C4-2B (cell line): ENCODE data around the gene TIPARP.

Experiments
- H3K27ac ChIP-seq: fragments of 450-650 bp; 2 replicates; pipeline ENCODE4 v1.5.1; 2017
- ZFX ChIP-seq: fragments of 450-650 bp; IDR thresholded peaks from 2 replicates; pipeline ENCODE4 v1.6.1; 2017
- TF ChIP-seq, protein P1 (sequence below): fragments of 450-650 bp; conservative IDR thresholded peaks from 2 replicates; pipeline ENCODE4 v1.5.1; 2017; ENCODE audit warnings: mild to moderate bottlenecking

Gene TIPARP

GRCh38 chr3:156659260-156659659 is 15.1 kb upstream of the TIPARP start:
- H3K27ac ChIP-seq, result no peak overlapping the region
- TF ChIP-seq, protein P1, sequence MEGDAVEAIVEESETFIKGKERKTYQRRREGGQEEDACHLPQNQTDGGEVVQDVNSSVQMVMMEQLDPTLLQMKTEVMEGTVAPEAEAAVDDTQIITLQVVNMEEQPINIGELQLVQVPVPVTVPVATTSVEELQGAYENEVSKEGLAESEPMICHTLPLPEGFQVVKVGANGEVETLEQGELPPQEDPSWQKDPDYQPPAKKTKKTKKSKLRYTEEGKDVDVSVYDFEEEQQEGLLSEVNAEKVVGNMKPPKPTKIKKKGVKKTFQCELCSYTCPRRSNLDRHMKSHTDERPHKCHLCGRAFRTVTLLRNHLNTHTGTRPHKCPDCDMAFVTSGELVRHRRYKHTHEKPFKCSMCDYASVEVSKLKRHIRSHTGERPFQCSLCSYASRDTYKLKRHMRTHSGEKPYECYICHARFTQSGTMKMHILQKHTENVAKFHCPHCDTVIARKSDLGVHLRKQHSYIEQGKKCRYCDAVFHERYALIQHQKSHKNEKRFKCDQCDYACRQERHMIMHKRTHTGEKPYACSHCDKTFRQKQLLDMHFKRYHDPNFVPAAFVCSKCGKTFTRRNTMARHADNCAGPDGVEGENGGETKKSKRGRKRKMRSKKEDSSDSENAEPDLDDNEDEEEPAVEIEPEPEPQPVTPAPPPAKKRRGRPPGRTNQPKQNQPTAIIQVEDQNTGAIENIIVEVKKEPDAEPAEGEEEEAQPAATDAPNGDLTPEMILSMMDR, result no peak
- TF ChIP-seq ZFX, result no peak

GRCh38 chr3:156661155-156661554 is 13.2 kb upstream of the TIPARP start:
- H3K27ac ChIP-seq, result no peak overlapping the region
- TF ChIP-seq ZFX, result no peak
- TF ChIP-seq, protein P1, result no peak

DNA sequence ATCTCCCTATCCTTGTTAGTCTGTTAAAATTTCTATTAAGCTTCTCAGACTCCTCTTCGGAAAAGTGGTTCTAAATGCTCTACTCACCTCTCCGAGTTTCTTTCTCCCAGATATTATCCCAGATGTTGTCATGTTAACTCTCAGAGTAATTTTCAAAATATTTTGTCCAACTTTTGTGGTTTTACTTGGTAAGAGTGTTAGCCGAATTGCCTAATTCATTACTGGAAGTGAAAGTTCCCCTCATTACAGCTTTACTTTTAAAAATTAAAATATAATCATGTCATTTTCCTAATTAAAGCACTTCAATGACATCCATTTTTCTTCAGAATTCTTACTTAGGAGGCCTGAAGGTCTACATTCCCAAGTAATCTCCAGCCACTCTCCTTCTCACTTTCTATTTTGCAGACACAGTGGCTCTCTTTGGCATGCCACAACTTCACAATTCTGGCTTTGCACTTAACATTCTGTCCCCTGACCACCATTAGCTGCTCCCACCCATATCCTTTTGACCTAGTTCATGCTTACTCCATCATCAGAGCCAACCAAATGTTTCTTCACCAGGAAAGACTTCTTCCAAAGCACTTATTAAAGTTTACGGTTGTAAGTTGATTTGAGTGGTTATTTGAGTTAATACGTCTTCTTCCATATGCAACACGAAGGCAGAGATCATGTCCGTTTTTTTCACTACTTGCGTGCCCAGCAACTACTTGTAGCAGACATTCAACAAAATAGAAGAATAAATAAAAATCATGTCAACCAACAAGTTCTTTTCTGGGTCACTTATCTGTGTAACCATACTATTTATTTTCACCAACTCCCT is 10.2 kb upstream of the TIPARP start:
- H3K27ac ChIP-seq, result no peak overlapping the region
- TF ChIP-seq ZFX, result no peak
- TF ChIP-seq, protein P1, result no peak

GRCh38 chr3:156664831-156665178 is 9.6 kb upstream of the TIPARP start:
- TF ChIP-seq, protein P1, result no peak
- TF ChIP-seq ZFX, result no peak

GRCh38 chr3:156665291-156665690 is 9.1 kb upstream of the TIPARP start:
- TF ChIP-seq, protein P1, result no peak
- TF ChIP-seq ZFX, result no peak

More at GRCh38 chr3:156664831-156665178, 9.6 kb upstream of the TIPARP start:
- H3K27ac ChIP-seq, result no peak overlapping the region

GRCh38 chr3:156666073-156666472 is 8.3 kb upstream of the TIPARP start:
- H3K27ac ChIP-seq, result no peak overlapping the region
- TF ChIP-seq ZFX, result no peak
- TF ChIP-seq, protein P1, result no peak

More at GRCh38 chr3:156665291-156665690, 9.1 kb upstream of the TIPARP start:
- H3K27ac ChIP-seq, result no peak overlapping the region

GRCh38 chr3:156668073-156668763 is 6.2 kb upstream of the TIPARP start:
- no peak overlapping the region; the same call in 1 of the 2 replicates for H3K27ac ChIP-seq
- no peak for TF ChIP-seq ZFX
- TF ChIP-seq, protein P1, result no peak
